Pancreas (tissue), 10 donors: ENCODE results near the gene PIAS4. TPM values are rescaled to one million over a fixed set of nuclear protein-coding genes. Genes with fewer than 3 reads are reported as not detected.

ENCODE experiments used
- ATAC-seq, 4 donors: fragments of 200-7000 bp; cut with Tn5 transposase; one replicate each; pipeline versions ENCODE4 v1.8.0 to v1.9.1; 2020; ENCODE audit warnings: mild to moderate bottlenecking in 4 of 4, moderate library complexity in 4 of 4
- DNase-seq, 6 donors: peaks; one replicate each; pipeline ENCODE4 v3.0.0-alpha.2; 2020
- FAIRE-seq: peaks from 2 replicates; lab custom pipeline; 2012; peaks lifted over from hg19 to GRCh38; lab: Jason Lieb, UNC
- H3K27ac ChIP-seq, 4 donors: fragments of 200-600 bp; sonication (generic); 1 replicate in 3 of 4; 2 replicates in 1 of 4; pipeline versions ENCODE4 v1.5.0 to v1.8.0; 2020
- H3K27me3 ChIP-seq, 4 donors: fragments of 200-600 bp; one replicate each; pipeline ENCODE4 v1.8.0; 2021
- H3K36me3 ChIP-seq, 3 donors: fragments of 200-600 bp; sonication (generic) in 1 of 3; one replicate each; pipeline versions ENCODE4 v1.5.0 to v1.8.0; 2020 to 2021
- H3K4me1 ChIP-seq, 3 donors: fragments of 200-600 bp; one replicate each; pipeline ENCODE4 v1.8.0; 2021
- H3K4me3 ChIP-seq, 4 donors: fragments of 200-600 bp; sonication (generic) in 2 of 4; one replicate each; pipeline versions ENCODE4 v1.5.0 to v1.8.0; 2020 to 2021
- H3K9me3 ChIP-seq, 4 donors: fragments of 200-600 bp; one replicate each; pipeline ENCODE4 v1.8.0; 2021
- WGBS, 2 donors: extraction: QIAGEN DNeasy Blood & Tissue Kit; methylation state at CpG; one replicate each; pipeline ENCODE4 v1.1.7; 2013; 5-methylcytosine and 5-hydroxymethylcytosine counted together
- intact Hi-C, 3 donors: fragments of 100-400 bp; cut with DNase I; formaldehyde crosslinking; loops; one replicate each; pipeline versions ENCODE4 v1.11.1 to v1.14.2; 2022
- polyA plus RNA-seq, 2 donors: library from polyadenylated mRNA; stranded (reverse); fragments of 200-250 nt; gene quantifications; one replicate each; pipeline ENCODE4 v1.2.3, GENCODE V29; 2013
- total RNA-seq, 6 donors: library from RNA; stranded (reverse); fragmentation: NEBNext Ultra II Directional in 4 of 6; extraction: Animal tissue kit (Norgen Biotek cat#: 25700) in 4 of 6; gene quantifications; one replicate each; pipeline versions ENCODE4 v1.2.1 to v1.2.4, GENCODE V29; 2021 to 2023
- TF ChIP-seq, protein P1 (sequence below), 4 donors: fragments of 200-600 bp; sonication (generic) in 3 of 4; IDR thresholded peaks; one replicate each; pipeline versions ENCODE4 v1.5.0 to v1.8.0; 2021; ENCODE audit warnings: antibody characterized with exemption in 4 of 4
- donor health status: healthy with polysubstance abuse.
- donor health status: DM: no; HTN: no; CAD: no; lungs with moderate emphysema.
- donor health status: DM: no; HTN: no; CAD: no.
- donor health status: control.
- donor health status: control.
- donor health status: Bipolar disorder and iron deficiency.
- donor health status: DM: yes; HTN: yes; CAD: no.
- donor health status: DM: no; HTN: no; CAD: no.
- donor health status: DM: no; HTN: no; CAD: no.
- donor health status: DM: yes; HTN: yes; CAD: no.

Gene PIAS4
- total and polyA plus RNA-seq, 8 donors = 12.8 to 25.3 (median 15.4) TPM

DNA sequence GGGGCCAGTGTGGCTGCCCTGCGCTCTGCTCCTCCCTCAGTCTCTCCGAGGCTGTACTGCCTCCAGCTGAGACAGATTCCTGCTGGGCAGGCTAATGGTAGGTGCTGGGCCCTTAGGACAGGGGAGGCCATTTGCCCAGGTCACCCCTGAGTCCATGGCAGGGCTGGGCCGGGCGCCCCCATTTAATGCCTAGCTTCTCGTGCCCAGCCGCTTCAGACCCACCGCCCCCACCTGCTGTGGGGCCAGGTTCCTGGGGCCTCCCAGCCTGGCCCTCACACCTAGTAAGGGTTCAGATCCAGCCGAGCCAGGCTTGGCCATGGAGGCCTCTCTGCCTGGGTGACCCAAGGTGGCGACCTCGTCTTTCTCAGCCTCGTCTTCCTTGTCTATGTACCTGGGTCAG lies 17.8 kb downstream of the PIAS4 start:
- H3K9me3 ChIP-seq = no peaks in the 10 kb centered on the region
- H3K4me1 ChIP-seq = no peaks in the 10 kb centered on the region
- ATAC-seq = no peak
- intact Hi-C loops = no loop called here
- no peak for FAIRE-seq
- peak in 1 of 6 donors; percentile 52 for DNase-seq
- TF ChIP-seq, protein P1, sequence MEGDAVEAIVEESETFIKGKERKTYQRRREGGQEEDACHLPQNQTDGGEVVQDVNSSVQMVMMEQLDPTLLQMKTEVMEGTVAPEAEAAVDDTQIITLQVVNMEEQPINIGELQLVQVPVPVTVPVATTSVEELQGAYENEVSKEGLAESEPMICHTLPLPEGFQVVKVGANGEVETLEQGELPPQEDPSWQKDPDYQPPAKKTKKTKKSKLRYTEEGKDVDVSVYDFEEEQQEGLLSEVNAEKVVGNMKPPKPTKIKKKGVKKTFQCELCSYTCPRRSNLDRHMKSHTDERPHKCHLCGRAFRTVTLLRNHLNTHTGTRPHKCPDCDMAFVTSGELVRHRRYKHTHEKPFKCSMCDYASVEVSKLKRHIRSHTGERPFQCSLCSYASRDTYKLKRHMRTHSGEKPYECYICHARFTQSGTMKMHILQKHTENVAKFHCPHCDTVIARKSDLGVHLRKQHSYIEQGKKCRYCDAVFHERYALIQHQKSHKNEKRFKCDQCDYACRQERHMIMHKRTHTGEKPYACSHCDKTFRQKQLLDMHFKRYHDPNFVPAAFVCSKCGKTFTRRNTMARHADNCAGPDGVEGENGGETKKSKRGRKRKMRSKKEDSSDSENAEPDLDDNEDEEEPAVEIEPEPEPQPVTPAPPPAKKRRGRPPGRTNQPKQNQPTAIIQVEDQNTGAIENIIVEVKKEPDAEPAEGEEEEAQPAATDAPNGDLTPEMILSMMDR (IDR thresholded peaks at IDR 0.05) = no peak
- 68 to 73% methylated on average over 11 of the region's 11 CpGs for WGBS, 2 donors
- H3K4me3 ChIP-seq = no peak overlapping the region
- peaks cover 0 to 21% (median 0%) of the 10 kb centered on the region in 3 donors for H3K36me3 ChIP-seq
- H3K27me3 ChIP-seq = no peaks in the 10 kb centered on the region
- H3K27ac ChIP-seq = no peak overlapping the region

- H3K9me3 ChIP-seq = no peaks in the 10 kb centered on the region
- H3K4me3 ChIP-seq = no peak overlapping the region
- FAIRE-seq = no peak
- H3K27me3 ChIP-seq = no peaks in the 10 kb centered on the region
- TF ChIP-seq, protein P1 (IDR thresholded peaks at IDR 0.05) = no peak
- WGBS, 2 donors = 90 to 91% methylated on average over 16 of the region's 16 CpGs
- peak in 1 of 6 donors; percentile 27 for DNase-seq
- H3K4me1 ChIP-seq = no peaks in the 10 kb centered on the region
- intact Hi-C loops = no loop called here
- H3K36me3 ChIP-seq = peaks cover 0 to 21% (median 0%) of the 10 kb centered on the region in 3 donors
- H3K27ac ChIP-seq = no peak overlapping the region
- no peak for ATAC-seq
Observed at GRCh38 chr19:4027146-4027545, 19.6 kb downstream of the PIAS4 start.

DNA sequence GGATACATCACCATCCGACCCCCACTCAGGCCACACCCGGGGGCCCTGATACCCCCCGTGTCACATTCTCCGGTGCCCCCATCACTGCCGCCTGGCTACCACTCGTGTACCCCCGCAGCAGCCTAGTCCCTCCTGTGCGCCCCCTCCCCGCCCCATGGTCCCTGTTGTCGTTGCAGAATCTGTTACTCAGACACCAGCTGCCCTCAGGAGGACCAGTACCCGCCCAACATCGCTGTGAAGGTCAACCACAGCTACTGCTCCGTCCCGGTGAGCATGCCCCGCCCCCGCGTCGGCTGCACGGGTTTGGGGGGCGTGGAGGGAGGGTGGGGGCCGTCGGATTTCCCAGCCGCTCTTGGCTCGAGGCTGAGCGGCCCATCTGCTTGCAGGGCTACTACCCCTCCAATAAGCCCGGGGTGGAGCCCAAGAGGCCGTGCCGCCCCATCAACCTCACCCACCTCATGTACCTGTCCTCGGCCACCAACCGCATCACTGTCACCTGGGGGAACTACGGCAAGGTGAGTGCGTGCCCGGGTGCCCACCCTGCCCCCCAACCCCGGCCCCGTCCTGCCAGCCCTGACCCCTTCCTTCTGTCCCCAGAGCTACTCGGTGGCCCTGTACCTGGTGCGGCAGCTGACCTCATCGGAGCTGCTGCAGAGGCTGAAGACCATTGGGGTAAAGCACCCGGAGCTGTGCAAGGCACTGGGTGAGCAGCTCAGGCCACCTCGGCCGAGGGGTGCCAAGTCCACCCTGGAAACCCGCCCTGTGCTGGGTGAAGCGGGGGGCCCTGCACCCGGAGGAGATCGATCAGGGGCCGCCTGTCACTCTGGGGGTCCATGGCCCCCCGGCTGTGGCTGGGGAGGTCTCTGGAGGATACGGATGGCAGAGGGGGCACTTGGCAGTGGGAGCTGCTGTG lies 21.1 kb downstream of the PIAS4 start:
- peaks cover 0 to 30% (median 0%) of the 10 kb centered on the region in 3 donors for H3K36me3 ChIP-seq
- intact Hi-C loops = no loop called here
- DNase-seq = peak in 2 of 6 donors; percentile 33 to 72

DNA sequence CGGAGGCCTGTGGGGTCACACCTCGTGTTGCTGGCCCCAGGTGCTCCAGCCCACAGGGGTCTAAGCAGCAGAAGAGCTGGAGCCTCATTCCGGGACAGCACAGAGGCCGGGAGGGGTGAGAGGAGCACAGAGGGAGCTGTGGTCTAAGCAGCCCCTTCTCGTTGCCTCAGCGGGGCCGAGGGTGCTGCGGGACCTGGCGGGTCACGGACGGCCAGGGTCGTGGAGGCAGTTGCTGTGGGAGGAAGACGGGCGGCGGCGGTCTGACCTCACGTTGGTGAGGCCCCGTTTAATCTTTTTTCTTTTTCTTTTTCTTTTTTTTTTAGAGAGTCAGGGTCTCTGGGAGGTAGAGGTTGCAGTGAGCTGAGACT lies 21.7 kb downstream of the PIAS4 start:
- 95 to 96% methylated on average over 18 of the region's 18 CpGs for WGBS, 2 donors
- H3K4me3 ChIP-seq = no peak overlapping the region
- DNase-seq (no peak), FAIRE-seq (no peak), ATAC-seq (no peak)
- H3K36me3 ChIP-seq = peaks cover 0 to 37% (median 0%) of the 10 kb centered on the region in 3 donors
- no peaks in the 10 kb centered on the region for H3K9me3 ChIP-seq
- intact Hi-C loops = no loop called here
- no peaks in the 10 kb centered on the region for H3K4me1 ChIP-seq
- TF ChIP-seq, protein P1 (IDR thresholded peaks at IDR 0.05) = no peak
- H3K27me3 ChIP-seq = no peaks in the 10 kb centered on the region
- no peak overlapping the region for H3K27ac ChIP-seq

More for the DNA sequence above, 21.1 kb downstream of the PIAS4 start:
- Histone ChIP-seq H3K27me3 (no peaks in the 10 kb centered on the region), H3K4me3 (no peak overlapping the region), H3K4me1 (no peaks in the 10 kb centered on the region), H3K27ac (no peak overlapping the region), H3K9me3 (no peaks in the 10 kb centered on the region)
- FAIRE-seq = no peak
- no peak for ATAC-seq
- WGBS, 2 donors = 92% methylated on average over 46 to 48 of the region's 48 CpGs
- TF ChIP-seq, protein P1 (IDR thresholded peaks at IDR 0.05) = no peak

DNA sequence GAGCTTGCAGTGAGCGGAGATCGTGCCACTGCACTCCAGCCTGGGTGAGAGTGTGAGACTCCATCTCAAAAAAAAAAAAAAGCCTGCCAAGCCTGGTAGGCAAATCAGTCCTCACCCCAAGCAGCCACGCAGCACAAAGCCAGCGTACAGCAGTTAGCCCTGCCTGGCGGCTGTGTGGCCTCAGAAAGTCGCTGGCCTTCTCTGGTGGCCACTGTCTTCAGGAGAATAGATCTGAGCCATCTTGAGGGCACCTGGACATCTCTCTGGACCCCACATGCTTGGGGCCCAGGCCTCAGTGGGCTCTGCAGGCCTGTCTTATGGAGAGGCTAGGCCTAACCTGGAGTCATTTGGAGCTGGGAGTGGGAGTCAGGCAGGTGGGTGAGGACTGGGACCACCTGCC lies 23.0 kb downstream of the PIAS4 start:
- Histone ChIP-seq H3K4me1 (no peaks in the 10 kb centered on the region), H3K9me3 (no peaks in the 10 kb centered on the region), H3K27ac (no peak overlapping the region), H3K27me3 (no peaks in the 10 kb centered on the region), H3K36me3 (peaks cover 0 to 32% (median 0%) of the 10 kb centered on the region in 3 donors), H3K4me3 (no peak overlapping the region)
- FAIRE-seq = no peak
- no peak for DNase-seq
- TF ChIP-seq, protein P1 (IDR thresholded peaks at IDR 0.05) = no peak
- no peak for ATAC-seq
- intact Hi-C loops = no loop called here
- 91 to 96% methylated on average over 6 of the region's 6 CpGs for WGBS, 2 donors
